GM21737 (cell line): ENCODE measurements around the gene SNTN.
"Not testable (repeated sequence)": the region's sequence is repeated elsewhere in the genome, so short reads cannot be mapped to it uniquely, and the experiment has no call there.

Experiments used
- ATAC-seq: cut with Tn5 transposase; IDR thresholded peaks from one replicate; pipeline ENCODE4 v1.9.1; 2021; ENCODE audit warnings: mild to moderate bottlenecking, moderate library complexity; ENCODE audit not compliant: unreplicated experiment

SNTN gene

GRCh38 chr3:63652066-63652725 is at the start of gene SNTN:
TSS of gene SNTN (plus strand) at chr3:63652675. CDS start at chr3:63652688, 13 bp downstream.
- ATAC-seq: no peak

GRCh38 chr3:63607716-63608115 is 44.8 kb upstream of the SNTN start:
- no peak for ATAC-seq

- no peak for ATAC-seq
Measured at GRCh38 chr3:63609408-63609807, 43.1 kb upstream of the SNTN start.

- ATAC-seq: no peak
Measured at GRCh38 chr3:63609834-63610233, 42.6 kb upstream of the SNTN start.

- ATAC-seq: no peak
Measured at GRCh38 chr3:63611382-63611781, 41.1 kb upstream of the SNTN start.

- no peak for ATAC-seq
Measured at GRCh38 chr3:63613561-63613960, 38.9 kb upstream of the SNTN start.

- ATAC-seq: no peak
Measured at GRCh38 chr3:63617391-63617790, 35.1 kb upstream of the SNTN start.

GRCh38 chr3:63624941-63625560 is 27.4 kb upstream of the SNTN start:
- ATAC-seq: no peak

GRCh38 chr3:63631670-63632069 is 20.8 kb upstream of the SNTN start:
- no peak for ATAC-seq

- ATAC-seq: no peak
Measured at GRCh38 chr3:63635186-63635585, 17.3 kb upstream of the SNTN start.

- ATAC-seq: no peak
Measured at GRCh38 chr3:63639806-63640205, 12.7 kb upstream of the SNTN start.

- ATAC-seq: no peak
Measured at GRCh38 chr3:63642488-63642887, 10.0 kb upstream of the SNTN start.

- no peak for ATAC-seq
Measured at GRCh38 chr3:63644212-63644797, 8.2 kb upstream of the SNTN start.

- not testable (repeated sequence) for ATAC-seq
Measured at GRCh38 chr3:63644928-63645781, 7.3 kb upstream of the SNTN start.

GRCh38 chr3:63654211-63654610 is 1.7 kb downstream of the SNTN start:
- ATAC-seq: no peak

GRCh38 chr3:63654931-63655330 is 2.5 kb downstream of the SNTN start:
- no peak for ATAC-seq

- ATAC-seq: no peak
Measured at GRCh38 chr3:63655519-63655918, 3.0 kb downstream of the SNTN start.

GRCh38 chr3:63656786-63657185 is 4.3 kb downstream of the SNTN start:
- ATAC-seq: no peak

- no peak for ATAC-seq
Measured at GRCh38 chr3:63661242-63661641, 8.8 kb downstream of the SNTN start.

- ATAC-seq: no peak
Measured at GRCh38 chr3:63662011-63662410, 9.5 kb downstream of the SNTN start.

- ATAC-seq: no peak
Measured at GRCh38 chr3:63662500-63662899, 10.0 kb downstream of the SNTN start.
